Stimulated activated naive CD8-positive, alpha-beta T cell treated with anti-CD3 and anti-CD28 coated beads, Interleukin-15, Interleukin-2, amounts not matched to agents 100 ng/mL and 50 ng/mL, for 24 hours (primary cell): ENCODE results near the gene SGPP1.
"Not testable (repeated sequence)": the region's sequence is repeated elsewhere in the genome, so short reads cannot be mapped to it uniquely, and the experiment has no call there.

Experiments used
- H3K27ac Mint-ChIP-seq: one replicate; pipeline ENCODE4 v1.8.0; 2021; ENCODE audit warnings: mild to moderate bottlenecking, mixed read lengths
- H3K27me3 Mint-ChIP-seq: one replicate; pipeline ENCODE4 v1.8.0; 2021; ENCODE audit warnings: mixed read lengths
- H3K36me3 Mint-ChIP-seq: one replicate; pipeline ENCODE4 v1.8.0; 2021; ENCODE audit warnings: low read depth, mixed read lengths
- H3K4me1 Mint-ChIP-seq: one replicate; pipeline ENCODE4 v1.8.0; 2021; ENCODE audit warnings: low read depth, mixed read lengths
- H3K4me3 Mint-ChIP-seq: one replicate; pipeline ENCODE4 v1.8.0; 2021; ENCODE audit warnings: mild to moderate bottlenecking, mixed read lengths
- H3K9me3 Mint-ChIP-seq: one replicate; pipeline ENCODE4 v1.8.0; 2021; ENCODE audit warnings: mixed read lengths

SGPP1 gene

DNA sequence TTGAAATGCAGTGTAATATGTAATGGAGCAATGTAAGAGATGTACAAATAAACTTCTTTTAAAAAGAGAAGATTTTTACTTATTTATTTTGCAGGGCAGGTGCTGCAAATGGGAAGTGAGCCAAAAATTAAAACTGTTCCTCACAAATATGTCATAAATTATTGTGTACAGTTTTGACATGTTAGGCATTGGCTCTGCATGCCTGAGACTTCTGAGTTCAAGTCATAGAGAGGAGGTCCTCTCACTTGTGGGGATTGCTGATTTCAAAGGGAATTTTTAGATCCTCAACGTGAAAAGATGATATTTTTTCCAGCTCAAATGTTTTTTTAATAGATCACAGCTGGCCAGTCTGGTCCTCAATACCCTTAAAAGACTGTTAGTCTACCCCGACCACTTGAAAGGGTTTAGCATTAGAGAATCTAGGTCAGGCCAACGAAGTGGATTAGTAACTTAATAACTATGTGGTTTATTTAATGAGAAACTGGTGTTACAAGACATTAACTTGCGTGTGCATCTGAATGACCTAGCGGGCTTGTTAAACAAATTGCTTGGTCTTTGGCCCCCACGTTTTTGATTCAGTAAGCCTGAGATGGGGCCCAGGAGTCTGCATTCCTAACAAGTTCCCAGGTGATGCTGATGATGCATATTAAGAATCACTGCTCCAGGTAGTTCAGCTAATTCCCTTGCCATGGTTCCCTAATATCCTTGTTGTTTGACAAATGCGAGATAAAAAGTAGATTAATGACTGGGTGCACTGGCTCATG is 55.3 kb downstream of the SGPP1 start:
- Mint-ChIP-seq H3K27ac (no peak overlapping the region), H3K4me1 (no peaks in the 10 kb centered on the region), H3K36me3 (peaks cover 6% of the 10 kb centered on the region), H3K4me3 (no peak overlapping the region), H3K9me3 (no peaks in the 10 kb centered on the region), H3K27me3 (no peaks in the 10 kb centered on the region)

GRCh38 chr14:63671987-63672386 is 55.9 kb downstream of the SGPP1 start:
- Mint-ChIP-seq H3K27me3 (no peaks in the 10 kb centered on the region), H3K4me3 (no peak overlapping the region), H3K36me3 (peaks cover 3% of the 10 kb centered on the region), H3K4me1 (no peaks in the 10 kb centered on the region), H3K27ac (no peak overlapping the region), H3K9me3 (no peaks in the 10 kb centered on the region)

DNA sequence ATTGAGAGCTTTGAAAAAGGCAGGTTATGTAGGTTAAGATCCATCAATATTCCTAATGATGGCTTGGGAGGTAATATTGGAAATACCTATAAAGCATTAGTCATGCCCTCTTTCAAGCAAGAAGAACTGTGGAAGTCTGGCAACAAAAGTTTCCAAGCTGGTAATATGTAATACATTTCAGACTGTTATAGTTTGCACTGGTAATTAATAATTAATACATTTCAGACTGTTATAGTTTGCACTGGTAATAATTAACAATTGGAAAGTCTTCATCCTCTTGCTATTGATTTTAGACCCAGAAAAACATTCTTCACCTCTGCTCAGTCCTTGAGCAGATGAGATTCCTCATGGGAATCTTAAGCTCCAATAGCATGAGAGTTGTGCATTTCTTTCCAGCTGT is 57.2 kb downstream of the SGPP1 start:
- Mint-ChIP-seq H3K27ac (no peak overlapping the region), H3K9me3 (no peaks in the 10 kb centered on the region), H3K4me1 (no peaks in the 10 kb centered on the region), H3K36me3 (no peaks in the 10 kb centered on the region), H3K4me3 (no peak overlapping the region), H3K27me3 (no peaks in the 10 kb centered on the region)

DNA sequence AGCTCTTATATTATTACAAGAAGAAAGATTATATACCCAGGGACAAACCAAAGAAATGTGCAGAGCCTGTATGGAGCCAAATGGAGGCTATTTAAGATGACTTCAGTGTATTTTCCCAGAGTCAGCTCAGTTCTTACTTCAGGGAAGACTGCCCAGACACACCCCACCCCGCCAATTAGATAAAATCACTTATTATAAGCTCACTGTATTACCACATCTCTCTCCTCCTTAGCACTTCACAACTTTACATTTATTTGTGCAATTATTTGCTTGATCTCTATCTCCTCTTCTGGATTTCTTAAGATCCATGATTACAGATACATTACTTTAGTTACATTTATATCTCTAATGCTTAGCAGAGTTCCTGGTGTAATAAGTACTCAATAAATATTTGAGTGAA is 61.5 kb downstream of the SGPP1 start:
- Mint-ChIP-seq H3K27me3 (no peaks in the 10 kb centered on the region), H3K36me3 (no peaks in the 10 kb centered on the region)

GRCh38 chr14:63663428-63664341 is 64.2 kb downstream of the SGPP1 start:
- H3K27ac Mint-ChIP-seq, result no peak overlapping the region
- H3K27me3 Mint-ChIP-seq, result no peaks in the 10 kb centered on the region
- no peak overlapping the region for H3K4me3 Mint-ChIP-seq
- no peaks in the 10 kb centered on the region for H3K9me3 Mint-ChIP-seq
- H3K4me1 Mint-ChIP-seq, result no peaks in the 10 kb centered on the region
- H3K36me3 Mint-ChIP-seq, result no peaks in the 10 kb centered on the region

More for the DNA sequence above, 61.5 kb downstream of the SGPP1 start:
- H3K4me3 Mint-ChIP-seq, result no peak overlapping the region
- no peaks in the 10 kb centered on the region for H3K4me1 Mint-ChIP-seq
- no peaks in the 10 kb centered on the region for H3K9me3 Mint-ChIP-seq
- H3K27ac Mint-ChIP-seq, result no peak overlapping the region

DNA sequence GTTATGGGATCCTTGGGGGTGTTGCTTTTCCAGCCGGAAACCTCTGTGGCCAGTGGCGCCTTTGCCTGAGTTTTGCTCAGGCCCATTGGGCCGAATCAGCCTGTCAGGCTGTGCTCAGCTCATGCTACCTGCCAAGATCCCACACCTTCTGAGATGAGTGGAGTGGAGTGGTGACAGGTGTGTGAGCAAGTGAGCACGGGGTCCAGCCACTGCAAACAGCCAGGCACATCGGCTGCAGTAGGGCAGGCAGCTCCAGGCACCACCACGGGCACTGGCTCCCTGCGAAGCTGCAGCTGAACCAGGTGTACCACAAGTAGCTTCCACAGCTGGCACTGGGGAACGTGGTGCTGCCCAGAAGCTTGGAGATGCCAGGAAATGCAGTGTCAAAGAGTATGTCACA is 65.1 kb downstream of the SGPP1 start:
- H3K4me1 Mint-ChIP-seq, result no peaks in the 10 kb centered on the region
- H3K27ac Mint-ChIP-seq, result no peak overlapping the region
- H3K4me3 Mint-ChIP-seq, result no peak overlapping the region
- H3K27me3 Mint-ChIP-seq, result no peaks in the 10 kb centered on the region
- H3K36me3 Mint-ChIP-seq, result no peaks in the 10 kb centered on the region
- H3K9me3 Mint-ChIP-seq, result no peaks in the 10 kb centered on the region

DNA sequence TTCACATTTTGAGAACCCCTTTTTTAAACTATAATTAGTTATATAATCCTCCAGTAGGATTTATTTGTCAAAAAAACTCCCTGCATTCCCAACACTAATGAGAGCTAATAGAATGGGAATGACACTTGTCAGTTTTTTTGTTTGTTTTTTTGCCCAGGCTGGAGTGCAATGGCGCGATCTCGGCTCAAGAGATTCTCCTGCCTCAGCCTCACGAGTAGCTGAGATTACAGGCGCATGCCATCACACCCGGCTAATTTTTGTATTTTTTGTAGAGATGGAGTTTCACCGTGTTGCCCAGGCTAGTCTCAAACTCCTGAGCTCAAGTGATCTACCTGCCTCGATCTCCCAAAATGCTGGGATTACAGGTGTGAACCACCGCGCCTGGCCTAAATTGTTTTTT is 66.0 kb downstream of the SGPP1 start:
- H3K9me3 Mint-ChIP-seq, H3K27ac Mint-ChIP-seq, H3K4me1 Mint-ChIP-seq, H3K4me3 Mint-ChIP-seq, H3K27me3 Mint-ChIP-seq, H3K36me3 Mint-ChIP-seq: not testable (repeated sequence)

- no peaks in the 10 kb centered on the region for H3K27me3 Mint-ChIP-seq
- no peaks in the 10 kb centered on the region for H3K36me3 Mint-ChIP-seq
- H3K4me1 Mint-ChIP-seq, result no peaks in the 10 kb centered on the region
- H3K9me3 Mint-ChIP-seq, result no peaks in the 10 kb centered on the region
- no peak overlapping the region for H3K4me3 Mint-ChIP-seq
- H3K27ac Mint-ChIP-seq, result no peak overlapping the region
Measured at GRCh38 chr14:63659726-63660125, 68.1 kb downstream of the SGPP1 start.

GRCh38 chr14:63656194-63656593 is 71.7 kb downstream of the SGPP1 start:
- Mint-ChIP-seq H3K4me3 (no peak overlapping the region), H3K36me3 (peaks cover 5% of the 10 kb centered on the region), H3K27me3 (no peaks in the 10 kb centered on the region), H3K27ac (no peak overlapping the region), H3K9me3 (no peaks in the 10 kb centered on the region), H3K4me1 (peaks cover 13% of the 10 kb centered on the region)

DNA sequence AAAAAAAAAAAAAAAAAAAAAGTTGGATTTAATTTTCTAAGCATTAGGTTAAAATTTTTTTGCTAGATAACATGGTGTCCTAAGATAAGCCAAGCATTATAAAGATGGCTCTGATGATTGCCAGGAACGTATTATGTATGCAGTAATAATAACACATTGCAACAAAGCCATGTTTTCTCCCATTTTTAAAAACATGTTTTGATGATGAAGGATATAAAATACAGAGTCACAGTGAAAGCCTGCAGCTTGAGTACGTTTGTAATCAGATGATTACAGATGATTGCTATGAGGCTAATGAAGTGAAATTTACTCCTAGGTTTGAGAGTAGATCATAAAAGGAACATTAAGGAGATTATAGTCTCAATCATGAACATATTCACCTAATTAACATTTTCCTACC is 72.9 kb downstream of the SGPP1 start:
- no peak overlapping the region for H3K27ac Mint-ChIP-seq
- H3K27me3 Mint-ChIP-seq, result no peaks in the 10 kb centered on the region
- H3K36me3 Mint-ChIP-seq, result peaks cover 5% of the 10 kb centered on the region
- H3K9me3 Mint-ChIP-seq, result no peaks in the 10 kb centered on the region
- peaks cover 23% of the 10 kb centered on the region for H3K4me1 Mint-ChIP-seq
- H3K4me3 Mint-ChIP-seq, result no peak overlapping the region

GRCh38 chr14:63654346-63654745 is 73.5 kb downstream of the SGPP1 start:
- Mint-ChIP-seq H3K27ac (no peak overlapping the region), H3K27me3 (no peaks in the 10 kb centered on the region), H3K4me1 (peaks cover 29% of the 10 kb centered on the region), H3K4me3 (no peak overlapping the region), H3K36me3 (peaks cover 5% of the 10 kb centered on the region), H3K9me3 (no peaks in the 10 kb centered on the region)

DNA sequence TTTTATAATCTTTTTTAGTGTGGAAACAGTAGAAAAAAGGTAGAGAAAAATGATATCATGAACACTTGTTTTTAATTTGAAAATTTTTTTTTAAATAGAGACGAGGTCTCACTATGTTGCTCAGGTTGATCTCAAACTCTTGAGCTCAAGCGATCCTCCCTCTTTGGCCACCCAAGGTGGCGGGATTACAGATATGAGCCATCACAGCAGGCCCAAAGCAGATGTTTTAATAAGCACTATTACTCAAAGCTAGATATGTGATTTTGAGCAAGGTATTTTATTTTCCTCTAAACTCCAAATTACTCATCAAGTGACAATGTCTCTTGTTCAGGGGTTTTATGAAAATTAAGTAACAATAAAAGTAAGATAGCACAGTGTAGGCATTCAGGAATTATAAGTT is 75.5 kb downstream of the SGPP1 start:
- Mint-ChIP-seq H3K27ac (peak overlapping the region; percentile 55), H3K4me1 (peaks cover 38% of the 10 kb centered on the region), H3K27me3 (no peaks in the 10 kb centered on the region), H3K36me3 (peaks cover 5% of the 10 kb centered on the region), H3K4me3 (no peak overlapping the region), H3K9me3 (no peaks in the 10 kb centered on the region)

DNA sequence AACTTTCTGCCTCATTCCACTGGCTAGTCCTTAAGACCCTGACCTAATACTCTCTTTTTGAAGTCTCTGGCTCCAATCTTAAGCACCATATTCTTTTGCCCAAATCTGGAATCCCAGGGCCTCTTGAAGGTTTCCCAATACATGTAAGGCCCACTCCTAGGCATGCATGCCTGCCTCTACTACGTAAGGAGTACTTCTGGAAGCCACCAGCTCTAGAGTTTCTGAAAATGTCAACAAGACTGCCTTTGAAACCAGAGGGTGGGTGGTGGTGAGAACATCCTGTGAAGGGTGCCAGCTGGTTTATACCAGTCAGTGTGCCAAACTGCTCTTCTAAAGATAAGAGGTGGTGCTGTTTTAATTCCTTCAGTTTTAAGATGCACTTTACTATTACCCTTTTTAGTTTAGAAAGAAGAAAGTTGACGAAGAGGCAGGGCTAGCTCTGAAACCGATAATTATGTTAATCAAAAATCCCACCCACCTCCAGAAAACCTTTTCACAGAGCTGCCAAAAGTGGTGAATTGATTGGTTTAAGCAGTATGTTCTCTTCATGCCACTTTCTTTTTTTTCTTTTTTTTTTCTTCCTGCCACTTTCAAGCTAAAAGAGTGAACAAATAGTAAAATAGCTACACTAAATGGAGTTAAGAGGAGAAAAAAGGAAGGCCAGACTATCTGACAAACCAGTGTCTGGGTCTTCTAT is 77.5 kb downstream of the SGPP1 start:
- H3K9me3 Mint-ChIP-seq, result no peaks in the 10 kb centered on the region

DNA sequence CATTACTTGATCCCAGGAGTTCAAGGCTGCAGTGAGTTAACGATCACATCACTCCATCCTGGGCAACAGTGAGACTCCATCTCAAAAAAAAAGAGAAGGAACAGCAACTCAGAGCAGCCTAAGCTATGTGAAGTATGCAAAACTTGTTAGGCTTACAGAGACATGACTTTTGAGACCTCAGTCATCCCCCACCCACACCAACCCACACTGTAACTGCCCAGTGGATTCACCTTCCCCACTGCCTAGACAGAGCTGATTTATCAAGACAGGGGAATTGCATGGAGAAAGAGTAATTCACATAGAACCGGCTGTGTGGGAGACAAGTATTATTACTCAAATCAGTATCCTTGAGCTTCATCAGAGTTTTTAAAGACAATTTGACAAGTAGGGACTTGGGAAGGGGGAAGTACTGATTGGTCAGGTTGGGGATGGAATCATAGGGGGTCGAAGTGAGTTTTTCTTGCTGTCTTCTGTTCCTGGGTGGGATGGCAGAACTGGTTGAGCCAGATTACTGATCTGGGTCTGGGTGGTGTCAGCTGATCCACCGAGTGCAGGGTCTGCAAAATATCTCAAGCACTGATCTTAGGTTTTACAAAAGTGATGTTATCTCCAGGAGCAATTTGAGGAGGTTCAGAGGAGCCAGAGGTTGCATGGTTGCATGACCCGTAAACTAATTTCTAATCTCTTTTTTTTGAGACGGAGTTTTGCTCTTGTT is 80.0 kb downstream of the SGPP1 start:
- Mint-ChIP-seq H3K9me3 (no peaks in the 10 kb centered on the region), H3K4me3 (no peak overlapping the region), H3K36me3 (peaks cover 5% of the 10 kb centered on the region), H3K27ac (no peak overlapping the region), H3K27me3 (no peaks in the 10 kb centered on the region), H3K4me1 (peaks cover 41% of the 10 kb centered on the region)

More for the DNA sequence above, 77.5 kb downstream of the SGPP1 start:
- H3K4me3 Mint-ChIP-seq, result peak overlapping the region; percentile 62
- no peaks in the 10 kb centered on the region for H3K27me3 Mint-ChIP-seq
- H3K27ac Mint-ChIP-seq, result peak overlapping the region; percentile 93
- H3K4me1 Mint-ChIP-seq, result peaks cover 39% of the 10 kb centered on the region
- peaks cover 5% of the 10 kb centered on the region for H3K36me3 Mint-ChIP-seq
